Choroid plexus epithelial cell (primary cell): ENCODE data around the gene PDSS2.

ENCODE experiments used
- DNase-seq: peaks from one replicate; pipeline ENCODE4 v3.0.0-alpha.2; 2010; ENCODE audit warnings: low read depth
- H3K4me3 ChIP-seq: 2 replicates; pipeline ENCODE4 v1.5.1; 2011; ENCODE audit warnings: low read depth, mild to moderate bottlenecking, control low read depth, low read length, moderate library complexity
- CTCF ChIP-seq: conservative IDR thresholded peaks from 2 replicates; pipeline ENCODE4 v1.5.1; 2011; ENCODE audit warnings: low read depth, mild to moderate bottlenecking, control low read depth, inconsistent platforms, low read length, moderate library complexity

The PDSS2 gene

GRCh38 chr6:107115695-107116327 lies 343.6 kb downstream of the PDSS2 start:
- H3K4me3 ChIP-seq: peak overlapping the region; percentile 61
- TF ChIP-seq CTCF: no peak
- DNase-seq: peak; percentile 32

- H3K4me3 ChIP-seq: peak within 1 kb of the TSS; percentile 61
- peak; percentile 22 for DNase-seq
- TF ChIP-seq CTCF: no peak
These were observed 344.3 kb downstream of the PDSS2 start, which contains the start of gene BEND3 for GRCh38 chr6:107114926-107115694. BEND3 (minus strand) TSS chr6:107115515; CDS start chr6:107099285, 16,230 bp downstream.

GRCh38 chr6:107114213-107114925 lies 345.0 kb downstream of the PDSS2 start:
- H3K4me3 ChIP-seq: peak overlapping the region; percentile 61
- TF ChIP-seq CTCF: peak; percentile 49
- peak; percentile 90 for DNase-seq

- DNase-seq: peak; percentile 41
- H3K4me3 ChIP-seq: no peak overlapping the region
- no peak for TF ChIP-seq CTCF
These were observed 349.2 kb downstream of the PDSS2 start for GRCh38 chr6:107110200-107110599.

GRCh38 chr6:107108201-107108890 lies 351.0 kb downstream of the PDSS2 start:
- no peak for DNase-seq
- H3K4me3 ChIP-seq: no peak overlapping the region
- TF ChIP-seq CTCF: no peak

GRCh38 chr6:107107791-107108190 lies 351.6 kb downstream of the PDSS2 start:
- TF ChIP-seq CTCF: no peak
- DNase-seq: no peak
- H3K4me3 ChIP-seq: no peak overlapping the region
